ENCODE results near the gene NPAS3.

DNA sequence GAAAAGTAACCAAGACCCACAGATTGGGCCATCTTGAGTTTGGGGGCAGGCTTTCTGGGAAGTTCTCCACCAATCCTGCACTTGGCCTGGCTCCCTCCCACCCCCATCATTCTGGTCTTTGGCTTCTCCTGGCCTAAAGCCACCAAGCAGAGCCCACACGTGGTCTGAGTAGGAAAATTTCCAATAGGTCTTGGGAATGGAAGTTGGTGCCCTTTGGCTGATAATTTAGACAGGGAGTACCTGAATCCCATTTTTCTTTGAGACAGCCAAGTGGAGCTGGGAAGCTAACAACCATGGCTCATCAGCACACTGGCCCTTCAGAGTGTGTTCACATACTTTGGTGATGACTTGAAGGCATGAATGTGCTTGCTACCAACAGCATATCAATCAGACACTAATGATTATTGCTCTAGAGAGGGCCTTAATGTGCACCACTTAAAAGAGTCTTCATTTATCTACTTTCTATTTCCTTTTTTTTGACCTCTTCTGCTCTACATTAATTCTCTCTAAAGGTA lies 856.2 kb downstream of the NPAS3 start:
- TF ChIP-seq POLR2A (IDR thresholded peaks at IDR 0.05) = no peak
- TF ChIP-seq CTCF (IDR thresholded peaks at IDR 0.05) = no peak

Data from uterus (tissue), 2 donors.